Neural progenitor cell (in vitro differentiated cells): ENCODE measurements around the gene ARHGDIA.

Experiments used
- CTCF ChIP-seq: fragments of 200-600 bp; sonication (generic); IDR thresholded peaks from 2 replicates; pipeline ENCODE4 v1.5.1; 2017; ENCODE audit warnings: antibody characterized with exemption, mild to moderate bottlenecking
- EZH2 ChIP-seq: fragments of 200-600 bp; sonication (generic); IDR thresholded peaks from 2 replicates; pipeline ENCODE4 v1.6.1; 2017; ENCODE audit warnings: antibody characterized with exemption, mild to moderate bottlenecking, moderate library complexity
- EZH2phosphoT487 ChIP-seq: fragments of 200-600 bp; sonication (generic); IDR thresholded peaks from 2 replicates; pipeline ENCODE4 v1.6.1; 2017; ENCODE audit warnings: antibody characterized with exemption

- TF ChIP-seq CTCF: no peak
- TF ChIP-seq EZH2phosphoT487: no peak
- no peak for TF ChIP-seq EZH2
These were observed 19.5 kb upstream of the ARHGDIA start for GRCh38 chr17:81890447-81891302.
